HG02840 (cell line): ENCODE results near the gene PPTC7.
"Not testable (repeated sequence)": the region's sequence is repeated elsewhere in the genome, so short reads cannot be mapped to it uniquely, and the experiment has no call there.

ENCODE experiments used
- ATAC-seq: cut with Tn5 transposase; IDR thresholded peaks from one replicate; pipeline ENCODE4 v1.9.1; 2021; ENCODE audit warnings: mild to moderate bottlenecking, moderate library complexity, moderate number of reproducible peaks; ENCODE audit not compliant: unreplicated experiment, low FRiP score

Gene PPTC7

DNA sequence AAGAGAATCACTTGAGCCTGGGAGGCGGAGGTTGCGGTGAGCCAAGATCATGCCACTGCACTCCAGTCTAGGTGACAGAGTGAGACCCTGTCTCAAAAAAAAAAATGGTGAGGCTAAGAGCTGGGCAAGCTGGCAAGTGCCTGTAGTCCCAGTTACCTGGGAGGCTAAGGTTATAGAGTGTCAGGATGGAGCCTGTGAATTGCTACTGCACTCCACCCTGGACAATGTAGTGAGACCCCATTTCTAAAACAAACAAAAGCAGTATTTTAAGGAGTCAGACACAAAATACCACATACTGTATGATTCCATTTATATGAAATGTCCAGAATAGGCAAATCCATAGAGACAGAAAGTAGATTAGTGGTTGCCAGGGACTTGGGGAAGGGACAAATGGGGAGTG is 4.0 kb upstream of the PPTC7 start:
- not testable (repeated sequence) for ATAC-seq

DNA sequence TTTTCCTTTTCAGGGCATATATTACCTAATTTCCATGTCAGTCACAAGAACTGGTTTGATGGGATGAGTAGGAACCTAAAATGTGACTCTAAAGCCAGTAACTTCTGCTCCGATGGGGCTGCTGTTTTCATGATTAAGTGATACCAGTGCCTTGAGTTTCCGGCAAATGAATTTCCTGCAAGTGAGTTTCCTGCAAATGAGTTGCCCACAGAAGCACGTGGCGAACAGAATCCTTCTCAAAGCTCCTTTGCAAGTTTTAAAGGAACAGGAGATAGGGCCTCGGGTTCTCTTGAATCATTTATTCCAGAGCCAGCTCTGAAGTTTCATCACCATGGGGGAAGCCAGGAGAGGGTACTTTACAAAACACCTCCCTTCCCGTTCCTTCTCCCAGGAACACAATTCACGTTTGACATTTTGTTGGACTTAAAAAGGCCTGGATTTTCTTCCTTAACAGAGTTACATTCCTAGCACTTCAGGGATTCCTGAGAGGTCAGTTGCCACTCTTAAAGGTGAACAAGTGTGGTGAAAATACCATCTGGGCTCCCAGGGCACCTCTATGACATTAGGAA is 2.2 kb upstream of the PPTC7 start:
- no peak for ATAC-seq

DNA sequence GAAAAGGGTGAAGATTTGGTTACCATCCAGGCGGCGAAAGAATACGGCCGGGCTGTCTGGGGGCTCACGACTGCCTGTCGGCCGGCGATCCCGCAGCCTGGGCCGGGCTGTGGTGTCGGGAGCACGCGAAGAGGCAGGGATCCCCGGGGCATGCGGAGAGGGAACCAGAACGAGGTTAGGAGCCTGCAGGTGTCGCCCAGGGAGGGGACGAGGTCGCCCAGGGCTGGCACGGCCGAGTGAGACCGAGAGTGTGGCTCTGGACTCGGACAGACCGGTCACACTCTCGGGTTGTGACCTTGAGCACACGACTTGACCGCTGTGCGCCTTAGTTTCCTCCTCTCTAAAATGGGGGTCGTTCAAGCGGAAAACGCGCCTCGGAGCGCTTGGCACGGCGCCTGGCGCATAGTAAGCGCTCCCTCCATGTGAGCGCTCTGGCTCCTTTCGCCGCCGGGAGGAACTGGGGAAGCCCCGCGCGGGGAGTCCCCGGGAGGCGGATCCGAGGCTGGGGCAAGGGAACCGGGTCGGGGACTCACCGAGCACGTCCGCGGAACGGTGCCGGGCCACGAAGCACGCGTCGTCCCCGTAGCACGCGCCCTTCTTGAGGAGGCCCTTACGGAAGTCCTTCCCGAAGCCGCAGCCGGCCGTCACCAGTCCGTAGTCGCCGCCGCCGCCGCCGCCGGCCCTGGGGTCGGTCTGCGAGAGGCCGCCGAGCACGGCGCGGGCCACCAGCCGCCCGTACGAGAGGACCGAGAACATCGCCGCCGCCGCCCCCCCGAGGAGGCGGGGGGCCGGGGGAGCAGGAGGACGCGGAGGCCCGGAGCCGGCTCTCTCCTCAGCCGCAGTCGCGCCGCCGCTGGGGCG is 612 bp downstream of the PPTC7 start:
- peak; percentile 42 for ATAC-seq

DNA sequence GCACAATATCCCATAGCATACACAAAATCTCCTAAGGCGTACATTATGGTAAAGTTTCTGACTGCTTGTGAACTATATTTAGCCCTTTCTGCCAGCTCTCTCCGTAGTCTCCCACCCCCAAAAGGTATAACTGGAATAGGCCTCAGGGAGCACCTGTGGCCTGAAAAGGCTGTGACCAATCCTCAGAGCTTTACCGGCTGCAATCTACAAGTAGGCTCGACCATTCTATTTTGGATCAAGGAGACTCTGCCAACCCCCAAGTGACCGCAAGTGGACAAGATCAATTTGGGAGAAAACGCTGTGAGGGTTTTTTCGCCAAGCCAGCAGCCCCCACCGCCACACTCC is 1.2 kb downstream of the PPTC7 start:
- ATAC-seq: no peak

DNA sequence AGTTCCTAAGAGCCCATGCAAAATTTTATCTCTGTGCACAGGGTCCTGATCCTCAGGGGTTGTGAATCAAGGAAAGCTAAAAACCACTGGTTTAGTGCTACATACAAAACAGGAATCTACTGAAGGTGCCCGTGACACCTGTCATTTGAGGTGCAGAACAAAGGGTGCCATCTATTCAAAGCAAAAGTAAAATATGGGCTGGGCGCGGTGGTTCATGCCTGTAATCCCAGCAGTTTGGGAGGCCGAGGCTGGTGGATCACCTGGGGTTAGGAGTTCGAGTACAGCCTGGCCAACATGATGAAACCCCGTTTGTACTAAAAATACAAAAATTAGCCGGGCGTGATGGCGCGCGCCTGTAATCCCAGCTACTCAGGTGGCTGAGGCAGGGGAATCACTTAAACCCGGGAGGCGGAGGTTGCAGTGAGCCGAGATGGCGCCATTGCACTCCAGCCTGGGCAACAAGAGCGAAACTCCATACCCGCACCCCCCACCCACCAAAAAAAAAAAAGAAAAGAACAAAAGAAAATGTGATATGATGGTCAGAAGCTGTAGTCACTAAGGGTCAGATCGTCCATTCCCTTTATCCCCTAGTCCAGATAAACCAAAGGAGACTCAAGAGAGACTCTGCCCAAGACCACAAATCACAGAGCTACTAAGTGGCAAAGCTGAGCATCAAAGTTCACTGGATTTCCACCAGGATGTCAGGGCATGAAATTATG is 3.4 kb downstream of the PPTC7 start:
- ATAC-seq: no peak

DNA sequence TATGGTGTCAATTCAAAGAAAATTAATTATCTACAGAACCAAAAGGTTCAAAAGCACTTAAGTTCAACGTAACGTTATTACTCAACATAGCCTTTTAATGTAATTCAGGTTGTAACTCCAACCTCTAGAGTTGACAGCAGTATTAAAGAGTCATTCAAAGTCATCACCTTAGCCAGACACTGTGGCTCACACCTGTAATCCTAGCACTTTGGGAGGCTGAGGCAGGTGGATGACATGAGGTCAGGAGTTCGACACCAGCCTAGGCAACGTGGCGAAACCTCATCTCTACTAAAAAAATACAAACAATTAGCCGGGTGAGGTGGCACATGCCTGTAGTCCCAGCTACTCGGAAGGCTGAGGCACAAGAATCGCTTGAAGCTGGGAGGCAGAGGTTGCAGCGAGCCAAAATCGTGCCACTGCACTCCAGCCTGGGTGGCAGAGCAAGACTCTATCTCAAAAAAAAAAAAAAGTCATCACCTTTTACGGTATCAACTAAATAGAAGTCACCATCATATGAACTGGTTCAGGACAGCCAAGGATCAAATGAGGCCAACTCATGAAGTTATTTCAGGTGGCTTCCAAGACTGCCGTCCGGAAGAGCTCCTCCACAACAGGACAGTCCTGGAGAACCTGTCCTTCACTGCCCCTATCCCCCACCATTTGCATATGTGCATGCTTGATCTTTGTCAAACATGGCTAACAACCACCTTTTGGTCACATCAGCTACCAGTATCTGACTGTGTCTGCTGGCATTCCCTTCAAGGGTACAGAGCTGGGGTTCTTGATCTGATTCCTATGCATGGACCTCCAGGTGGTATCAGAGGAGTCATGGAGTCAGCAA is 4.2 kb downstream of the PPTC7 start:
- ATAC-seq: no peak

DNA sequence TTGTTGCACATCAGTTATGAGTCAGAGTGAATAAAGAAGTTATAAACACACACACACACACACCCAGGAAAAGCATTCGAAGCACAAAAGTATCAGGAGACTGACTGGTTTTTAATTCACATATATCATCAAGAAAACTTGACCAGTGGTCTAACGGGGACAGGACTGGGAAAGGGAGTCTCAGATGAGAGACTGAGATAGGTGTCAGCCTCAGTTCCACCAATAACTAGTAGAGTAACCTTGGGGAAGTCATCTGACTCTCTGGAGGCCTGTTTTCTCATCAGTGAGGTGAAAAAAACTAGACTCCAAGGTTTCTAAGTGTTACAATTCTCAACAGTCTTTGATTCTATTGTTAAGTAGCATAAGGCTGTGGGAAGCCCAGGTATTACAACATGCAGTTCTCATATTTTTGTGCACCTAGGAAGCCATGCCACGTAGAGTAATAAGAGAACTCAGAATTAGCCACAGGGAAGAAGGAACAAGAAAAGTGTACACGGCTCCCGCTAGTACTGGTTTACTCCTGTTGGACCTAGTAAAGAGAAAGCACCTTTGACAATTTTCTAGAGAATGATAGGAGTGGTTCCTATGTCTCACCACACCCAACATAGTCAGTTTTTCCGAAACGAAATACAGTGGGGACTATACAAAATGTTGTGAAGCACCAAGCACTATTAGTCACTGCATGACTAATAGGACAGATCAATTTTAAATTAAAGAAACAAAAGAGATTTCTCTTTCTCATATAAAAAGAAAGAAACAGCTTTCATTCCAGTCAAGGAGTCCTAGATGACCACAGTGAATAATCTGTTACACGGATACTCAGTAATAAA is 5.0 kb downstream of the PPTC7 start:
- no peak for ATAC-seq

DNA sequence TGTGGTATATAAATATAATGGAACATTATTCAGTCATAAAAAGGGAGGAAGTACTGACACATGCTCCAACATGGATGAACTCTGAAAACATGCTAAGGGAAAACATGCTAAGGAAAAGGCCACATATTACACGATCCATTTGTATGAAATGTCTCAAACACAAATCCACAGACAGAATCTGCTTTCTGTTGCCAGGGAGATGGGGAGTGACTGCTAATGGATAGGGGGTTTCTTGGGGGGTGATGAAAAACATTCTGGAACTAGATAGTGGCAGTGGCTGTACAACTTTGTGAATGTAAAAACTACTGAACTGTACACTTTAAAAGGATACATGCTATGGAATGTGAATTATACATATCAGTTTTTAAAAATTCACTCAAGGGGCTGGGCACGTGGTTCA is 6.6 kb downstream of the PPTC7 start:
- no peak for ATAC-seq

DNA sequence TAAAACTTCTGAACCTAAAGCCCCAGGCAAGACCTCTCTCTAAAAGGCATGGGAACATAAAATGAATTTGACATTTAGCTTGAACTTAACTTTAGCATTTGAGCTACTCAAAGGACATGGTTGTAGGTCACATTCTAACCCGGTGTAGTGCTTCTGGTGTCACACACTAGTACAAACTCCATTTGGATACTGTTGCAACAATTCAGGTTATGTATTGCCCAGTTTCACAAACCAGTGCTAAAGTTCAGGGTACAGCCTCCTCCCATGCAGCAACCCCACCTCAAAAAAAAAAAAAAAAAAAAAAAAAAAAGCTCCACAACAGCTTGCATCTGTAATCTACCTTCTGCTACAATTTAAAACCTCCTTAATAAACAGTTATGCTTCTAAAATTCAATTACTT is 7.8 kb downstream of the PPTC7 start:
- ATAC-seq: no peak

DNA sequence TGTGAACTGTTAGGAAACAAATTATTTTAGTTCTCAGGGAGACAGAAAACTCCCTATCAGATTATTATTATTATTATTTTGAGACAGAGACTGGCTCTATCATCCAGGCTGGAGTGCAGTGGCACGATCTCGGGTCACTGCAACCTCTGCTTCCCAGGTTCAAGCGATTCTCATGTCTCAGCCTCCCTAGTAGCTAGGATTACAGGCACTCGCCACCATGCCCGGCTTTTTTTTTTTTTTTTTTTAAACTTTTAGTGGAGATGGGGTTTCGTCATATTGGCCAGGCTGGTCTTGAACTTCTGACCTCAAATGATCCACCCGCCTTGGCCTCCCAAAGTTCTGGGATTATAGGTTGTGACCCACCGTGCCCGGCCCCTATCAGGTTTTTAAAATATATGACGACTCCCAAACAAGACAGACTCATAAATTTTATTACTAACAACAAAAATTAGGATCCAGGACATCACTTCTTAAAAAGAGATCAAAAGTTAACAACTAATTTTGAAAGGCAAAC is 8.3 kb downstream of the PPTC7 start:
- ATAC-seq: not testable (repeated sequence)

DNA sequence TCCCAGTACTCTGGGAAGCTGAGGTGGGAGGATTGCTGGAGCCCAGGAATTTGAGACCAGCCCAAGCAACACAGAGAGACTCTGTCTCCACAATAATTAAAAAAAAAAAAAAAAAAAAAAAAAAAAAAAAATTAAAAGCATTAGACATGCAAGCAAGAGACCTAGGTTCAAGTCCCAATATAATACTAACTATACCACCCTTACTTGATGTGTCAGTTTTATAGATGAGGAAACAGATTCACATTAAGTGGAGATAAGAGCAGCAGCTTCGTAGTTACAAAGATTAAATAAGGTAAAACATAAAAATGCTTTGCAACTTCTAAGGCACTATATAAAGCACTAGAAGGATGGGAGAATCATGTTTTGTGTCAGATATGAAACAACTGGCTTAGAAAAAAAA is 9.1 kb downstream of the PPTC7 start:
- ATAC-seq: no peak

DNA sequence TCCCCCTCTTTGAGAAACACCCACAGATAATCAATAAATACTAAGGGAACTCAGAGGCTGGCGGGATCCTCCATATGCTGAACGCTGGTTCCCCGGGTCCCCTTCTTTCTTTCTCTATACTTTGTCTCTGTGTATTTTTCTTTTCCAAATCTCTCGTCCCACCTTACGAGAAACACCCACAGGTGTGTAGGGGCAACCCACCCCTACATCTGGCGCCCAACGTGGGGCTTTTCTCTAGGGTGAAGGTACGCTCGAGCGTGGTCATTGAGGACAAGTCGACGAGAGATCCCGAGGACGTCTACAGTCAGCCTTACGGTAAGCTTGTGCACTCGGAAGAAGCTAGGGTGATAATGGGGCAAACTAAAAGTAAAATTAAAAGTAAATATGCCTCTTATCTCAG is 12.3 kb downstream of the PPTC7 start:
- ATAC-seq: not testable (repeated sequence)

DNA sequence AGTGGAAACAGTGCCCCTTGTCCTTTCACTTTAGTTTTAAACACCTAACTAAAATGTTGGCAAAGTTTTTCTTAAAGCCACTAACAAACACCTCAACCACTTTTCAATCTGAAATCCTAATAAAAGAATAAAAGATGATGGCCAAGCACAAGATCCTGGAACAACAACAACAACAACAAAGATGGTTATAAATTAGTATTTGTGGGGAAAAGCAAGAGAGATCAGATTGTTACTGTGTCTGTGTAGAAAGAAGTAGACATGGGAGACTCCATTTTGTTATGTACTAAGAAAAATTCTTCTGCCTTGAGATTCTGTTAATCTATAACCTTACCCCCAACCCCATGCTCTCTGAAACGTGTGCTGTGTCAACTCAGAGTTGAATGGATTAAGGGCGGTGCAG is 13.3 kb downstream of the PPTC7 start:
- ATAC-seq: not testable (repeated sequence)

DNA sequence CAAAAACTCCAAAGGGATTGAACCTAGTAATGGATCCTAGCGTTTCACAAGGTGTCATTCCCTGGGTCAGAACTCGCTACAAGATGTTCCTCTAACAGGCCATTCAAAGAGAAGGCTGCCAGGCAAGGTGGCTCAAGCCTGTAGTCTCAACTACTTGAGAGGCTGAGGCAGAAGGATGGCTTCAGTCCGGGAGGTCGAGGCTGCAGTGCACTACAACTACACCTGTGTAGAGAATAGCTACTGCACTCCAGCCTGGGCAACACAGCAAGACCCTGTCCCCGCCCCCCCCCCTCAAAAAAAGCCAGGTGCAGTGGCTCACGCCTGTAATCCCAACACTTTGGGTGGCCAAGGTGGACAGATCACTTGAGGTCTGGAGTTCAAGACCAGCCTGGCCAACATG is 14.4 kb downstream of the PPTC7 start:
- no peak for ATAC-seq

DNA sequence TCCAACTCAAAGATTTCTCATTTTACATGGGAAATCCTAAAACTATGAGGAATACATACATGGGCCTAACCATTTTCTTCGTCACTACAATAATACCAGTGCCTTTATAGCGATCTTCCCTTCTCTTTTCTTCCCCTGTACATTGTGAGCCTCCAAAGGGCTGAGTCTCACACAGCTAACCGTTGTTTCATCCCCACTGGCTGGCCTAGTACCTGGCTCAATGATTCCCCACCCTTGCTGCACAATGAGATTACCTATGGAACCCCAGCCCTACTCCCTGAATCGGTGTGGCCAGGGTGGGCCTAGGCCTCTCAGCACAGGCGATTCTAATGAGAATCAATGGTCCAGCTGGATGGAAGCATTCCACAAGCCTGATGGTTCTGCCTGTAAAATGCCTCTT is 16.1 kb downstream of the PPTC7 start:
- ATAC-seq: no peak

DNA sequence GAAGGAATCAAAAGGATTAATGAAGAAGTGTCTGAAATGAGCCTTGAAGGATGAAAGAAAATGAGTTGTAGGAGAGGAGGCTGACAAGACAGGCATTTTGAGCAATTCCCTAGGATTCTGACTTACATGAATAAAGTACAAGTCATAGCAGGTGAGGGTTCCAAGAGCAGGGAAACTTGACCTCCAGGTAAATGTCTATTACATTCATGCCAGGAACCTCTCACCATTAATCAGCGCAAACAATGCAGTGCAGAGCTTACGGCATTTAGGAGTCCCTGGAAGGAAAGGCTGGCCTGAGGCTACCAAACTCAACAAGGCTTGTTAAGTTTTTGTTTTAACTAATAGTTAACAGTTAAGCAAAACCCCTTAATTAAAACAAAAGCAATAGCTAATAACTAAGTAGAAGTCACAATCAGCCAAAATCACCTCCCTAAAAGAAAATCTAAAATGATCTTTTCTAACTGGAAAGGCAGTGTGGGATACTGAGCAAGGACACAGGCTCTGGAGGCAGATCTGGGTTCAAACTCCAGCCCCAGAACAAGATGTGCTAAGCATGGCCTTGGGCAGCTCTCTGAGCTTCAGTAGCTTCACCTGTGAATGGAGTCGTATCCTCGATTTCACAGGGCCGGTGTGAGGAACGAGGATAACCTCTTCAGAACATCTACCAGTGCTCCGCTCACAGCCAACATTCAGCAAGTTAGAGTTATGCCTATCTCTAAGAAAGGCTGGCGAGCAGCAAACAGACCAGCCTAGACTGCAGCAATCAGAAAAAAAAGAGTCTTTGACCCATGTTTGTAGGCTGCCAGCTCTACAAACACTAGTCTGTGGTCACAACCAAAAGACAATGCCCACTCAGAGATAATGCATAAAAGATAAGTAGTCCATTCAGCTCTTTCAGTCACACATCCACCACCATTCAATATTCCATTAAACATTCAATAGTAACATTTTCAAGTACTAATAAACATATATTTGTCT is 16.9 kb downstream of the PPTC7 start:
- ATAC-seq: no peak

DNA sequence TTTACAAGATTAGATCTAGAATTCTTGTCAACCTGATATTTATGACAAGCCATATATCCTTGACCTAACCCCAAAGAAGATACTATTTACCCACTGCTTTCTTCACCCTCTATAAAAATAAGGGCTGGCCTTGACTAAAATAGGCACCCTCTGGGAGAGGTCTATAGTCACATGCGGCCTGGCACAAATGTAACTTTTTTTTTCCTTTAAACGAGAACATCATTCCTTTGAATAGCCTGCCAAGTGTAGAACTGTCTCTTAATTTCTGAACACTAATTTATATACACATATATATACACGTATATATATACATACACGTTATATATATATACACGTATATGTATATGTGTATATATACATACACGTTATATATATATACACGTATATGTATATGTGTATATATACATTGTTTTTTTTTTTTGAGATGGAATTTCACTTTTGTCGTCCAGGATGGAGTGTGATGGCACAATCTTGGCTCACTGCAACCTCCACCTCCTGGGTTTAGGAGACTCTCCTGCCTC is 18.6 kb downstream of the PPTC7 start:
- no peak for ATAC-seq

DNA sequence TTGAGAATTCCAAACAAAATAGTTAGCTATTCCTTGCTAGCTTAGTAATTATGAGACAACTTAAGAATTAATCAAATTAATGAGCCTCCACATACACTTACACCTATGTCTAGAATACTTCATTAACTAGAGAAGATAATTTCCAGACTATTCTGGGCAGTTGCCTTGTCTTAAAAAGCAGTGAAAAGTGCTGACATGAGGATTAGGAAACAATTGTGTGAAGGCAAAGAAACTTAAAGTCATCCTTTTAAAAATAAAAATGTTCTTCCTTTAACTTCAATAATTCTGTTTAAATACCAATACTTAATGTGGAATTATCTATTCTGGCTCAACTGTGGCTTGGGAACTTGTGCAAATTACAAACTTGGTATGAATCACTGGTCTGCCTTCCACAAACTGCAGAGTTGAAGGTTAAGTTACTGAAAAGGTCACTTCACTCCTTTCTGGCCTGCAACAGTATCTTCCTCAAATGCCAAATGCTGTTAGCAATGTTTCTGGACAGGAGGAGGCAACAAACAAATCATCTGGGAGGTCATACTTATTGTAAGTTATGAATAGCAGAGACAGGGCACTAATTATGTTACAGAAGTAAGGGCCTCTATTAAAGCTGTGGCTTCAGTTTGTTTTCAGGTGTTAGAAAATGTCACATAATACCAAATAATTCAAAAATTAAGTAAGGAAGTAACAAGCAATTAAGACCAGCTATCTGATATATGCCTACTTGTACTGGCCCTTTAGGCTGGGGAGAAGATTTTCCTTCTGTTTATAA is 19.2 kb downstream of the PPTC7 start:
- no peak for ATAC-seq
